ENCODE data around the gene COX5B.
"Not testable (repeated sequence)": the region's sequence is repeated elsewhere in the genome, so short reads cannot be mapped to it uniquely, and the experiment has no call there.

COX5B gene

DNA sequence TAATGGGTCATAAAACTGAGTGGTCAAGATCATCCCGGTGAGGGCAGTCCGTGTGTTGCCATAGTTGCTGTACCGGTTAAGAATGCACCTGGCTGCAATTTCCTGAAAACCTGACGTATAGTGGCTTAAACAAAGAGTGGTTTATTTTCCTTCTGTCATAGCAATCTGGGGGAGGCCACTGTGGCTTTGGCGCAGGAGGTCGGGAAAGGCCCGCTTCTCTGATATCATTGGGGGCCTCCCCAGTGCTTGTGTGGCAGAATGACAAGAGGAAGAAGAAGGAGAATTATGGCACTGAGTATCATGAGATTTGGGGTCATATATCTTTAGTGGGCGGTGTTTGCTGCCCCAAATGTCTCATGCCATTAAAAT is 28.0 kb downstream of the COX5B start:
- Histone ChIP-seq H3K4me1 (ENCODE audit: control insufficient read depth, insufficient read depth, low read length) (peaks cover 11% of the 10 kb centered on the region), H3K4me3 (ENCODE audit: low read depth, low read length) (no peak overlapping the region), H3K9me3 (ENCODE audit: control insufficient read depth, insufficient read depth, low read depth, low read length) (no peaks in the 10 kb centered on the region), H3K27ac (ENCODE audit: low read depth, low read length) (no peak overlapping the region), H3K27me3 (ENCODE audit: control insufficient read depth, insufficient read depth, low read length) (no peaks in the 10 kb centered on the region), H3K36me3 (ENCODE audit: control insufficient read depth, insufficient read depth, low read length) (no peaks in the 10 kb centered on the region), H3K9ac (ENCODE audit: low read length) (no peak overlapping the region)

DNA sequence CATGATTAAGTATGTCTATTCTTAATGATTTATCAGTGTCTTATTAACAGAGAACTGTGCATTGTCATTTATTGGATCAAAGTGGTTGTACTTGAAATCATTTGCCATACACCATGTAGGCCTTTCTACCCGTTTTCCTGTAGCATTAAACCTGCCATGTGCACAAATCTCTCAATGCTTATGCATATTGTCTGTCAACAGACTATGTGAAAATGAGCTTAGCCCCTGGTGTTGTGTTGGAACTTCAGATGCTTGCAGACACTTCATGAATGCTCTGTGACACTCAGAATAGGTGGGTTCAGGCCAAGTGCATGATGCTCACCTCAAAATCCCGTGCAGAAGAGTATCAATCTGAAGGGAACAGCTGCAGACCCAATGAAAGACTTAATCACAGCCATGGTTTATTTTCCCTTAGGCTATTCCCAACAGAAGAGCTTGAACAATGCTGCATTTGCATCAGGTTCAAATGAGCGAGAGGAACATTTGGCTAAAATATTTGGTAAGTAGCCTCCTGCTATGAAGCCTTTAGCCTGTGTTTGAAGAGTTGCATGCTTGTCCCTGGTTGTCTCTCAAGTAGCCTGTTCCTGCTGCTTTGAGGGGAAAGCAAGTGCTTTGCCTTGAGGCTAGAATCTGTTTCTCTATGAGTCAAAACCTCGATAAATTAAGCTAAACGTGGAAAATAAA is 29.7 kb downstream of the COX5B start:
- H3K4me3 ChIP-seq (ENCODE audit: low read depth, low read length), result no peak overlapping the region
- H3K9ac ChIP-seq (ENCODE audit: low read length), result no peak overlapping the region
- no peaks in the 10 kb centered on the region for H3K36me3 ChIP-seq (ENCODE audit: control insufficient read depth, insufficient read depth, low read length)
- H3K9me3 ChIP-seq (ENCODE audit: control insufficient read depth, insufficient read depth, low read depth, low read length), result no peaks in the 10 kb centered on the region; the same call in 1 of the 2 replicates
- no peak overlapping the region for H3K27ac ChIP-seq (ENCODE audit: low read depth, low read length)
- no peaks in the 10 kb centered on the region for H3K27me3 ChIP-seq (ENCODE audit: control insufficient read depth, insufficient read depth, low read length)
- H3K4me1 ChIP-seq (ENCODE audit: control insufficient read depth, insufficient read depth, low read length), result peaks cover 11% of the 10 kb centered on the region

- Histone ChIP-seq H3K27me3 (ENCODE audit: control insufficient read depth, insufficient read depth, low read length) (no peaks in the 10 kb centered on the region), H3K9ac (ENCODE audit: low read length) (no peak overlapping the region), H3K4me1 (ENCODE audit: control insufficient read depth, insufficient read depth, low read length) (peaks cover 11% of the 10 kb centered on the region), H3K9me3 (ENCODE audit: control insufficient read depth, insufficient read depth, low read depth, low read length) (no peaks in the 10 kb centered on the region; the same call in 1 of the 2 replicates), H3K27ac (ENCODE audit: low read depth, low read length) (no peak overlapping the region), H3K36me3 (ENCODE audit: control insufficient read depth, insufficient read depth, low read length) (no peaks in the 10 kb centered on the region), H3K4me3 (ENCODE audit: low read depth, low read length) (no peak overlapping the region)
Observed at GRCh38 chr2:97676620-97677019, 30.8 kb downstream of the COX5B start.

DNA sequence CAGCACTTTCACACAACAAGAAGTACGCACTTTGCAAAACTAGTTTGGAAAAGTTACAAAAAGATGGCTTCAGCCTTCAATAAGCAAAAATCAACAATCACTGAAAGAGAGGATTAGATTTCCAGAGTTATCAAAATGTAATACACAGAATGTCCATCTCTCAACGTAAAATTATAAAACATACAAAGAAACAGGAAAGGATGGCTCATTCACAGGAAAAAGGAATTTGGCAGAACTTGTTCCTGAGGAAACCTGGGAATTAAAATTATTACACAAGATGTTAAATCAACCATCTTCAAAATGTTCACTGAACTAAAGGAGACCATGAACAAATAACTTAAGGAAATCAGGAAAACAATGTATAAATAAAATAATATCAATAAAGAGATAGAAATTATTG is 31.6 kb downstream of the COX5B start:
- peaks cover 11% of the 10 kb centered on the region for H3K4me1 ChIP-seq (ENCODE audit: control insufficient read depth, insufficient read depth, low read length)
- H3K4me3 ChIP-seq (ENCODE audit: low read depth, low read length), result no peak overlapping the region
- no peaks in the 10 kb centered on the region for H3K27me3 ChIP-seq (ENCODE audit: control insufficient read depth, insufficient read depth, low read length)
- no peaks in the 10 kb centered on the region; the same call in 1 of the 2 replicates for H3K9me3 ChIP-seq (ENCODE audit: control insufficient read depth, insufficient read depth, low read depth, low read length)
- no peak overlapping the region for H3K9ac ChIP-seq (ENCODE audit: low read length)
- H3K27ac ChIP-seq (ENCODE audit: low read depth, low read length), result no peak overlapping the region
- no peaks in the 10 kb centered on the region for H3K36me3 ChIP-seq (ENCODE audit: control insufficient read depth, insufficient read depth, low read length)

DNA sequence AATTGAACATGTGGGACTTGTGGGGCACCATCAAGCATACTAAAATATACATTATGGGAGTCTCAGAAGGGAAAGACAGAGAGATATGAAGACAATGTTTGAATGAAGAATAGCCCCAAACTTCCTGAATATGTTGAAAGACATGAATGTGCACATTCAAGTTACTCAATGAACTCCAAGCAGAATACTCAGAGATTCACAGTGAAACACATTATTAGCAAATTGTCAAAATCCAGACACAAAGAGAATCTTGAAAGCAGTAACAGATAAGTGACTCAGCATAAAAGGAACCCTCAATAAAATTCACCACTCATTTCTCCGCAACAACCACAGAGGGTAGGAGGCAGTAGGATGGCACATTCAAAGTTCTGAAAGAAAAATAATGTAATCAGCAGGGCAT is 32.4 kb downstream of the COX5B start:
- no peak overlapping the region for H3K9ac ChIP-seq (ENCODE audit: low read length)
- no peaks in the 10 kb centered on the region for H3K27me3 ChIP-seq (ENCODE audit: control insufficient read depth, insufficient read depth, low read length)
- no peaks in the 10 kb centered on the region for H3K36me3 ChIP-seq (ENCODE audit: control insufficient read depth, insufficient read depth, low read length)
- H3K27ac ChIP-seq (ENCODE audit: low read depth, low read length), result no peak overlapping the region
- H3K9me3 ChIP-seq (ENCODE audit: control insufficient read depth, insufficient read depth, low read depth, low read length), result no peaks in the 10 kb centered on the region; the same call in 1 of the 2 replicates
- peaks cover 11% of the 10 kb centered on the region for H3K4me1 ChIP-seq (ENCODE audit: control insufficient read depth, insufficient read depth, low read length)
- no peak overlapping the region for H3K4me3 ChIP-seq (ENCODE audit: low read depth, low read length)

DNA sequence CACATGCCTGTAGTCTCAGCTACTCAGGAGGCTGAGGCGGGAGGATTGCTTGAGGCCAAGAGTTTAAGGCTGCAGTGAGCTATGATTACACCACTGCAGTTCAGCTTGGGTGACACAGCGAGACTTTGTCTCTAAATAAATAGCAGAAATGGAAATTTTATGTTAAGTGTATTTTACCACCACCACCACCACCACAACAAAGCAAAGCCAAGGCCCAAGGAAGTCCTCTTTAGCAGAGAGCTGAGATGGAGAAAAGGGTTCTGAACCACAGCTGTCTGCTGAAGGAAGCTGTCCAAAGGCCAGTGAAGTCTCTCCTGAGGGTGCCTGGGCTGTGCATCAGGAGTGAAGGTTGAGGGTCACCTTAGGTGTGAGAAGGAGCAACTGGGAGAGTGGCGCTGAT is 41.4 kb downstream of the COX5B start:
- H3K27me3 ChIP-seq (ENCODE audit: control insufficient read depth, insufficient read depth, low read length); H3K4me1 ChIP-seq (ENCODE audit: control insufficient read depth, insufficient read depth, low read length); H3K9me3 ChIP-seq (ENCODE audit: control insufficient read depth, insufficient read depth, low read depth, low read length); H3K36me3 ChIP-seq (ENCODE audit: control insufficient read depth, insufficient read depth, low read length); H3K27ac ChIP-seq (ENCODE audit: low read depth, low read length); H3K4me3 ChIP-seq (ENCODE audit: low read depth, low read length); H3K9ac ChIP-seq (ENCODE audit: low read length): not testable (repeated sequence)

GRCh38 chr2:97688062-97688827 is 42.4 kb downstream of the COX5B start:
- no peaks in the 10 kb centered on the region for H3K27me3 ChIP-seq (ENCODE audit: control insufficient read depth, insufficient read depth, low read length)
- no peak overlapping the region for H3K9ac ChIP-seq (ENCODE audit: low read length)
- H3K4me1 ChIP-seq (ENCODE audit: control insufficient read depth, insufficient read depth, low read length), result peaks cover 8% of the 10 kb centered on the region
- no peak overlapping the region for H3K27ac ChIP-seq (ENCODE audit: low read depth, low read length)
- H3K9me3 ChIP-seq (ENCODE audit: control insufficient read depth, insufficient read depth, low read depth, low read length), result 0 out of 2 replicates have a peak, but pooled peaks cover 4% of the 10 kb centered on the region
- H3K36me3 ChIP-seq (ENCODE audit: control insufficient read depth, insufficient read depth, low read length), result no peaks in the 10 kb centered on the region
- no peak overlapping the region for H3K4me3 ChIP-seq (ENCODE audit: low read depth, low read length)

DNA sequence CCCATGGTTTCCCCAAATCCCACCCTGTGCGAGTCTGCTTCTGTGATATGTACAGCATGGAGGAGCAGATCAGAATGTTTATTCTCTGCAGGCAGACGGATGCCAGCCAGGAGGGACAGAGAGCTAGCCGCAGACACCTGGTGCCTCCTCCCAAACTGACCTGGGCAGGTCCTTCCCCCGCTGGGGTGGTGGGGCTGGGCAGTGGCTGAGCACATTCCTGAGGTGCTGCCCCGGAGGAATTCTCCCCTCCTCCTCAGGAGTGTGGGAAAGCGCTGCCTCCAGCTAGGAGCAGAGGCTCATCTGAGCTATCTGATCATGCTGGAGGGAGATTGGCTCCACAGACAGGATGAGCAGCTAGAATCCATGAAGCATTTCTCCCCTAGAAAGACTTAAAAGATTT is 45.3 kb downstream of the COX5B start:
- Histone ChIP-seq H3K27me3 (ENCODE audit: control insufficient read depth, insufficient read depth, low read length) (no peaks in the 10 kb centered on the region), H3K4me3 (ENCODE audit: low read depth, low read length) (no peak overlapping the region), H3K4me1 (ENCODE audit: control insufficient read depth, insufficient read depth, low read length) (peaks cover 8% of the 10 kb centered on the region), H3K36me3 (ENCODE audit: control insufficient read depth, insufficient read depth, low read length) (no peaks in the 10 kb centered on the region), H3K27ac (ENCODE audit: low read depth, low read length) (no peak overlapping the region), H3K9ac (ENCODE audit: low read length) (no peak overlapping the region), H3K9me3 (ENCODE audit: control insufficient read depth, insufficient read depth, low read depth, low read length) (0 out of 2 replicates have a peak, but pooled peaks cover under 1% of the 10 kb centered on the region)

DNA sequence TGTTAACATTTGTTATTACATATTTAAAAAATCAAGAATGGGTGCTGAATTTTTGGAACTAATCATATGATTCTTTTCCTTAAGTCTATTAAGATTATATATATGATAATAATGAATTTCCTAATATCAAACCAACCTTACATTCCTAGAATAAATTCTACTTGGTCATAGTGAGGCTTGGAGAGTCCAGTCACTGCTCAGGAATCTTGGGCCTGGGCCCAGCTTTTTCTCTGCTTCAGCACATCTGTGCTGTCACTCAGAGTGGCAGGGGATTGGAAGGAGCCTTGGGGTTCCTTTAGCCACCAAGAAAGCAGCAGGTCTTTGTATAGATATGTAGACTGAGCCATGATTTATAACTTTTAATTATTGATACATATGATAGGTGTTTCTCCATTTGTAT is 47.6 kb downstream of the COX5B start:
- Histone ChIP-seq H3K27me3 (ENCODE audit: control insufficient read depth, insufficient read depth, low read length) (no peaks in the 10 kb centered on the region), H3K9me3 (ENCODE audit: control insufficient read depth, insufficient read depth, low read depth, low read length) (no peaks in the 10 kb centered on the region), H3K27ac (ENCODE audit: low read depth, low read length) (no peak overlapping the region), H3K36me3 (ENCODE audit: control insufficient read depth, insufficient read depth, low read length) (no peaks in the 10 kb centered on the region), H3K9ac (ENCODE audit: low read length) (no peak overlapping the region), H3K4me1 (ENCODE audit: control insufficient read depth, insufficient read depth, low read length) (peaks cover 8% of the 10 kb centered on the region), H3K4me3 (ENCODE audit: low read depth, low read length) (no peak overlapping the region)

DNA sequence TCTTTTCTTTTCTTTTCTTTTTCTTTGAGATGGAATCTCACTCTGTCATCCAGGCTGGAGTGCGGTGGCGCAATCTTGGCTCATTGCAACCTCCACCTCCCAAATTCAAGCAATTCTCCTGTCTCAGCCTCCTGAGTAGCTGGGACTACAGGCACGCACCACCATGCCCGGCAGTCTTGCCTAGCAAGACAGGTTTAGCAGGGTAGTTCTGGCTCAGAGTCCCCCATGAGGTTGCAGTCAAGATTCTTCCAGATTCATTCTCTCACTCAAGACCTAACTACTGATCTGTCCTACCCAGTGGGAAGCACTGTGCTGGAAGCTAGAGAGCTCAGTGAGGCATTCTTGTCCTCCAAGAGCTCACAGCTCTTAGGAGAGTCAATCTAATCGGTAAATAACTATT is 49.9 kb downstream of the COX5B start:
- H3K9ac ChIP-seq (ENCODE audit: low read length), result no peak overlapping the region
- no peaks in the 10 kb centered on the region for H3K36me3 ChIP-seq (ENCODE audit: control insufficient read depth, insufficient read depth, low read length)
- H3K27ac ChIP-seq (ENCODE audit: low read depth, low read length), result no peak overlapping the region
- H3K4me3 ChIP-seq (ENCODE audit: low read depth, low read length), result no peak overlapping the region
- H3K4me1 ChIP-seq (ENCODE audit: control insufficient read depth, insufficient read depth, low read length), result peaks cover 10% of the 10 kb centered on the region
- H3K27me3 ChIP-seq (ENCODE audit: control insufficient read depth, insufficient read depth, low read length), result no peaks in the 10 kb centered on the region
- H3K9me3 ChIP-seq (ENCODE audit: control insufficient read depth, insufficient read depth, low read depth, low read length), result no peaks in the 10 kb centered on the region
